HUES64 (cell line): ENCODE measurements around the gene KRT5.

ENCODE experiments used
- H3K27ac ChIP-seq: 2 replicates; pipeline ENCODE4 v1.7.0; 2013; ENCODE audit warnings: low read depth, low read length, inconsistent platforms
- H3K27me3 ChIP-seq: 2 replicates; pipeline ENCODE4 v1.6.1; 2013; ENCODE audit warnings: mild to moderate bottlenecking, low read length; ENCODE audit not compliant: insufficient read depth
- H3K36me3 ChIP-seq: 2 replicates; pipeline ENCODE4 v1.6.1; 2013; ENCODE audit warnings: mild to moderate bottlenecking, low read length; ENCODE audit not compliant: insufficient read depth
- H3K4me1 ChIP-seq: 2 replicates; pipeline ENCODE4 v1.6.1; 2013; ENCODE audit warnings: mild to moderate bottlenecking, low read length, moderate library complexity; ENCODE audit not compliant: insufficient read depth
- H3K4me3 ChIP-seq: 2 replicates; pipeline ENCODE4 v1.5.1; 2013; ENCODE audit warnings: mild to moderate bottlenecking, low read length, moderate library complexity
- H3K9ac ChIP-seq: 2 replicates; pipeline ENCODE4 v1.6.1; 2013; ENCODE audit warnings: mild to moderate bottlenecking, low read depth, low read length
- H3K9me3 ChIP-seq: 2 replicates; pipeline ENCODE4 v1.6.1; 2013; ENCODE audit warnings: low read depth, low read length; ENCODE audit not compliant: insufficient read depth
- WGBS: fragments of 150-250, 120-280 bp; methylation state at CpG from one replicate; pipeline ENCODE4 v1.1.7; 2013; ENCODE audit warnings: missing lambda C conversion rate; 5-methylcytosine and 5-hydroxymethylcytosine counted together

Gene KRT5

GRCh38 chr12:52525661-52526499 lies 5.7 kb upstream of the KRT5 start:
- Histone ChIP-seq H3K9ac (no peak overlapping the region), H3K4me1 (peaks cover 7% of the 10 kb centered on the region; the same call in 1 of the 2 replicates), H3K27me3 (no peaks in the 10 kb centered on the region), H3K4me3 (no peak overlapping the region), H3K27ac (no peak overlapping the region), H3K36me3 (no peaks in the 10 kb centered on the region), H3K9me3 (no peaks in the 10 kb centered on the region)
- 87% methylated on average over 13 of the region's 13 CpGs for WGBS

- no peaks in the 10 kb centered on the region for H3K27me3 ChIP-seq
- no peak overlapping the region for H3K4me3 ChIP-seq
- no peak overlapping the region for H3K27ac ChIP-seq
- WGBS: 92% methylated on average over 5 of the region's 5 CpGs
- H3K36me3 ChIP-seq: no peaks in the 10 kb centered on the region
- H3K9ac ChIP-seq: no peak overlapping the region
- no peaks in the 10 kb centered on the region for H3K9me3 ChIP-seq
- H3K4me1 ChIP-seq: peaks cover 9% of the 10 kb centered on the region; the same call in 1 of the 2 replicates
Observed at GRCh38 chr12:52524898-52525591, 4.9 kb upstream of the KRT5 start.

GRCh38 chr12:52524241-52524897 lies 4.2 kb upstream of the KRT5 start:
- 86% methylated on average over 6 of the region's 6 CpGs for WGBS
- Histone ChIP-seq H3K4me1 (peaks cover 9% of the 10 kb centered on the region; the same call in 1 of the 2 replicates), H3K27ac (no peak overlapping the region), H3K9ac (no peak overlapping the region), H3K27me3 (no peaks in the 10 kb centered on the region), H3K36me3 (no peaks in the 10 kb centered on the region), H3K4me3 (no peak overlapping the region), H3K9me3 (no peaks in the 10 kb centered on the region)

DNA sequence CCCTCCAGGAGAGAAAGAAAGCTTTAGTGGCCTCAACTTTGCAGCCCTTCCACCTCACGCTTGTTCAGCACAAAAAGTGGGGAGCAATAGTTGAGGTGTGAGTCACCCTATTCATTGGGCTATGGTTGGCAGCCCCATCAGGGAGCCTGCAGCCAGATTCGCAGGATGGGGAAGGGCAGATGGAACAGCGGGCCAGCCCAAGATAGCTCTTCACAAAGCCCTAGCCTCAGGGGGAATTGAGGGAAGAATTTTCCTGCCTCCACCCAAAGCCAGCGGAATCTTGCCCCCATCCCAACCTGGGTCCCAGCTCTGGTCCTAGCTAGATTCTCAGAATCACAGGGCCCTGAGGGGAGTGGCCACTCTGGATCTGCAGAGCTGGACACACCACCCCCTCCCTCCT lies 3.6 kb upstream of the KRT5 start:
- no peak overlapping the region for H3K27ac ChIP-seq
- H3K9ac ChIP-seq: no peak overlapping the region
- no peaks in the 10 kb centered on the region for H3K9me3 ChIP-seq
- H3K36me3 ChIP-seq: no peaks in the 10 kb centered on the region
- WGBS: 82% methylated on average over 4 of the region's 4 CpGs
- no peaks in the 10 kb centered on the region for H3K27me3 ChIP-seq
- no peak overlapping the region for H3K4me3 ChIP-seq
- H3K4me1 ChIP-seq: peaks cover 9% of the 10 kb centered on the region; the same call in 1 of the 2 replicates

DNA sequence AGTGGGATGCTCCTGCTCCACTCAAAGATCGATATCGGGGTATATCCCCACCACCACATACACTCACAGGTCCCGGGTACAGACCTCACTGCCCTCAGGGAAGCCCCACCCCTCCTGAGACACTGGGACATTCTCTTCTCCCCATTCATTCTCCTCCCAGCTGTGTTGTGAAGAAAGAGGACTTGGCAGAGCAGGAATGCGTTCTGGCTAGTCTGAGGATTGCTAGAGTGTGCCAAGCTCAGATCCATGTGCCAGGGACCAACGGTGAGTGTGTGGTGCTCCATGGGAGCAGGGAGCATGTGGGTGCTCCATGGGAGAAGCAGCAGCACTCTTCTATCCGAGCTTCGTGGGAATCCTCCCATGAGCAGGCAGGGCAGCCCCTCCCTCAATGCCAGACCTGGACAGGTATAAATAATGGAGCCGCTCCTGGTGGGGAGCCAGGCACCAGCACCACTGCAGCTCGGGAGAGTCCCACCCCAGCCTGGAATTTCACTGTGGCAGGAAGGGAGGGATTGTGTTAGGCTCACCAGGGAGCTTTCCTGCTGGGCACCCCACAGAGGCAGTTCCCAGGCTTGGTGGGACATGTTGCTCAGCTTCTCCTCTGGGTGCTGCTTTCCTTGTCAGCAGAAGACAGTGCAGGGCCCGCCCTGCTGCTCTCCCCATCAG lies 2.3 kb upstream of the KRT5 start:
- H3K9ac ChIP-seq: no peak overlapping the region
- peaks cover 9% of the 10 kb centered on the region; the same call in 1 of the 2 replicates for H3K4me1 ChIP-seq
- WGBS: 89% methylated on average over 10 of the region's 10 CpGs
- H3K4me3 ChIP-seq: no peak overlapping the region
- H3K36me3 ChIP-seq: no peaks in the 10 kb centered on the region
- H3K9me3 ChIP-seq: no peaks in the 10 kb centered on the region
- no peak overlapping the region for H3K27ac ChIP-seq
- H3K27me3 ChIP-seq: no peaks in the 10 kb centered on the region

DNA sequence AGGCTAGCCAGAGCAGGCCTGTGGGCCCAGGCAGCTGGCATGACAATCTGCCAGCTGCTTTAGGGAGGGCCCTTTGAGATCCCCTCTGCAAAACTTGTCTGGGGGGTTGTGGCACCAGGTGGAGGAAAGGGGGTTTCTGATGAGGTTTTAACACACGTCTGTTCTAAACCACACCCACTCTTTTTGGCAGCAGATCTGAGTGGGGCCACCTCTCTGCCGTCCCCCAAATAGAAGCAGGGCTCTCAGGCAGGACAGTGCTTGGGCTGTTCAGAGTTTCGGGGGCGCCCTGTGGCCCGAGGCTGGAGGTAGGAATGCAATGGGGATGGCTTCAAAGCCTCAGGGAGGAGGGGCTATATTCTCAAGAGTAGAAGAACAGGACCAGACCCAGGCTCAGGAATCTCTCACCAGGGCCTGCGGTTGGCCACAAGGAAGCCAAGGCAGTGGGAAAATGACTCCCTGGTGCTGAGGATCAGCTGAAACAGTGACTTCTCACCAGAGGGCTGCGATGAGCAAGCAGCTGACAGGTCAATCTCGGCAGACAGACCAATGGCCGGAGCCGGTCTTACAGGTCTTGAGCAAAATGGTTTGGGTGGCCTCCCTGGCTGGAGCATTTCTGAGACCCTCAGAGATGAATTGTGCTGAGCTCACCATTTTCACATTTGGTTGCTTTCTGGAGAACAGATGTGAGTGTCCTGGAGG lies 1.5 kb upstream of the KRT5 start:
- Histone ChIP-seq H3K4me1 (peaks cover 9% of the 10 kb centered on the region; the same call in 1 of the 2 replicates), H3K9ac (no peak overlapping the region)

GRCh38 chr12:52521175-52521567 lies 977 bp upstream of the KRT5 start:
- Histone ChIP-seq H3K4me1 (peaks cover 9% of the 10 kb centered on the region; the same call in 1 of the 2 replicates), H3K4me3 (no peak overlapping the region), H3K27me3 (no peaks in the 10 kb centered on the region), H3K36me3 (no peaks in the 10 kb centered on the region), H3K9me3 (no peaks in the 10 kb centered on the region), H3K27ac (no peak overlapping the region), H3K9ac (no peak overlapping the region)
- 87% methylated on average over 10 of the region's 10 CpGs for WGBS

More for the DNA sequence above, 1.5 kb upstream of the KRT5 start:
- Histone ChIP-seq H3K27me3 (no peaks in the 10 kb centered on the region), H3K9me3 (no peaks in the 10 kb centered on the region), H3K27ac (no peak overlapping the region), H3K36me3 (no peaks in the 10 kb centered on the region), H3K4me3 (no peak overlapping the region)
- WGBS: 87% methylated on average over 10 of the region's 10 CpGs

- no peaks in the 10 kb centered on the region for H3K9me3 ChIP-seq
- no peak overlapping the region for H3K9ac ChIP-seq
- no peak overlapping the region for H3K4me3 ChIP-seq
- no peaks in the 10 kb centered on the region for H3K27me3 ChIP-seq
- no peaks in the 10 kb centered on the region for H3K36me3 ChIP-seq
- H3K27ac ChIP-seq: no peak overlapping the region
- peaks cover 9% of the 10 kb centered on the region; the same call in 1 of the 2 replicates for H3K4me1 ChIP-seq
- 99% methylated on average over 3 of the region's 3 CpGs for WGBS
Observed at GRCh38 chr12:52519387-52519703, 849 bp downstream of the KRT5 start.

GRCh38 chr12:52518574-52519386 lies 1.4 kb downstream of the KRT5 start:
- Histone ChIP-seq H3K4me1 (peaks cover 9% of the 10 kb centered on the region; the same call in 1 of the 2 replicates), H3K27ac (no peak overlapping the region), H3K9me3 (no peaks in the 10 kb centered on the region), H3K9ac (no peak overlapping the region), H3K27me3 (no peaks in the 10 kb centered on the region), H3K36me3 (no peaks in the 10 kb centered on the region), H3K4me3 (no peak overlapping the region)
- 89% methylated on average over 8 of the region's 8 CpGs for WGBS

- Histone ChIP-seq H3K9me3 (no peaks in the 10 kb centered on the region), H3K27ac (no peak overlapping the region), H3K27me3 (no peaks in the 10 kb centered on the region), H3K9ac (no peak overlapping the region), H3K4me3 (no peak overlapping the region), H3K36me3 (no peaks in the 10 kb centered on the region), H3K4me1 (peaks cover 9% of the 10 kb centered on the region; the same call in 1 of the 2 replicates)
- WGBS: 92% methylated on average over 4 of the region's 5 CpGs
Observed at GRCh38 chr12:52517888-52518287, 2.3 kb downstream of the KRT5 start.
